Measurements from ENCODE around the gene SEC14L2. TPM values are rescaled to one million over a fixed set of nuclear protein-coding genes. Genes with fewer than 3 reads are reported as not detected.

Gene SEC14L2
- polyA plus RNA-seq, 2 of the 4 experiments (the other 2 are of a cell fraction) = 12.8 to 15.2 TPM

GRCh38 chr22:30408388-30409102 is 11.7 kb downstream of the SEC14L2 start:
- no peak for DNase-seq (ENCODE audit: low read depth in 1 of 2, low spot score in 1 of 2)
- Histone ChIP-seq H3K4me3 (no peak overlapping the region), H3K4me1 (peaks cover 7% of the 10 kb centered on the region; the same call in 2 of the 3 replicates), H3K27ac (peak overlapping the region; percentile 50 to 64; a peak in 3 of 6 replicates), H3K4me2 (no peak overlapping the region), H3K9me3 (no peaks in the 10 kb centered on the region)
- peak; percentile 62 to 65; a peak in 4 of 6 replicates for ATAC-seq
- ChIA-PET CTCF (interaction anchor here (0.6 to 1.1 kb wide), 3 partner anchors 9 to 815 kb away, joined by 3 read pairs; no protein-coding TSS in a partner anchor), POLR2A (interaction anchor here (0.6 kb wide), 1 partner anchor 20 kb away, joined by 7 read pairs; no protein-coding TSS in a partner anchor)
- no peak for FAIRE-seq
- TF ChIP-seq CTCF (IDR thresholded peaks at IDR 0.05) (no peak), HOXB13 (CRISPR knock-in tag; IDR thresholded peaks at IDR 0.05; ENCODE audit: low read depth) (no peak), SMC3 (IDR thresholded peaks at IDR 0.05) (no peak), PHF8 (IDR thresholded peaks at IDR 0.05; ENCODE audit: borderline replicate concordance, low read depth) (no peak), GATA3 (IDR thresholded peaks at IDR 0.05; ENCODE audit: borderline replicate concordance) (no peak), ESRRA (IDR thresholded peaks at IDR 0.05; ENCODE audit: borderline replicate concordance, low read length) (no peak), FOXS1 (CRISPR knock-in tag; IDR thresholded peaks at IDR 0.05) (no peak)
- 61% methylated on average over 10 of the region's 13 CpGs for WGBS (ENCODE audit: missing lambda C conversion rate)

GRCh38 chr22:30411780-30412179 is 15.0 kb downstream of the SEC14L2 start:
- Histone ChIP-seq H3K4me1 (peaks cover 18% of the 10 kb centered on the region), H3K9me3 (no peaks in the 10 kb centered on the region), H3K4me3 (no peak overlapping the region), H3K4me2 (no peak overlapping the region), H3K27ac (no peak overlapping the region)
- TF ChIP-seq RFX5 (IDR thresholded peaks at IDR 0.05) = no peak
- no peak for TF ChIP-seq TFCP2L1 (CRISPR knock-in tag; IDR thresholded peaks at IDR 0.05)
- TF ChIP-seq NFE2L2 (conservative IDR thresholded peaks at IDR 0.05; ENCODE audit: low read length) = no peak
- TF ChIP-seq ZSCAN20 (CRISPR knock-in tag; IDR thresholded peaks at IDR 0.05) = no peak
- TF ChIP-seq MAZ (IDR thresholded peaks at IDR 0.05; ENCODE audit: borderline replicate concordance, low read depth, low read length) = no peak
- no peak for TF ChIP-seq RCOR1 (IDR thresholded peaks at IDR 0.05; ENCODE audit: low read depth, low read length)
- TF ChIP-seq HEYL (CRISPR knock-in tag; IDR thresholded peaks at IDR 0.05) = no peak
- TF ChIP-seq KDM5A (IDR thresholded peaks at IDR 0.05) = no peak
- TF ChIP-seq USF2 (IDR thresholded peaks at IDR 0.05) = no peak
- no peak for TF ChIP-seq HOXB13 (CRISPR knock-in tag; IDR thresholded peaks at IDR 0.05; ENCODE audit: low read depth)
- TF ChIP-seq ELK1 (IDR thresholded peaks at IDR 0.05; ENCODE audit: low read depth, low read length) = no peak
- TF ChIP-seq POLR2A (IDR thresholded peaks at IDR 0.05; ENCODE audit: low read length) = no peak
- TF ChIP-seq PBX3 (IDR thresholded peaks at IDR 0.05) = no peak
- DNase-seq (ENCODE audit: low read depth in 1 of 2, low spot score in 1 of 2) (no peak), ATAC-seq (no peak), FAIRE-seq (no peak)
- ChIA-PET POLR2A (interaction anchor here (0.8 kb wide), 1 partner anchor 15 kb away, joined by 3 read pairs; the partner anchor contains the start of gene SEC14L2), CTCF (interaction anchor here (0.7 to 2.7 kb wide), 4 partner anchors 21 to 55 kb away, joined by 3 to 11 read pairs (median 6); partner anchors contain the start of genes CCDC157, RNF215 and SF3A1)
- 76% methylated on average over 3 of the region's 3 CpGs for WGBS (ENCODE audit: missing lambda C conversion rate)
